GM12891 (cell line): ENCODE measurements around the gene COTL1.

ENCODE experiments used
- POLR2A ChIP-seq: IDR thresholded peaks from 2 replicates; pipeline ENCODE4 v1.6.1; 2011; ENCODE audit warnings: low read depth, low read length, control low read depth
- POLR2AphosphoS5 ChIP-seq: IDR thresholded peaks from 2 replicates; pipeline ENCODE4 v1.6.1; 2011; ENCODE audit warnings: low read depth, low read length, control low read depth
- SPI1 ChIP-seq: IDR thresholded peaks from 2 replicates; pipeline ENCODE4 v1.6.1; 2011; ENCODE audit warnings: low read depth, low read length, control low read depth

DNA sequence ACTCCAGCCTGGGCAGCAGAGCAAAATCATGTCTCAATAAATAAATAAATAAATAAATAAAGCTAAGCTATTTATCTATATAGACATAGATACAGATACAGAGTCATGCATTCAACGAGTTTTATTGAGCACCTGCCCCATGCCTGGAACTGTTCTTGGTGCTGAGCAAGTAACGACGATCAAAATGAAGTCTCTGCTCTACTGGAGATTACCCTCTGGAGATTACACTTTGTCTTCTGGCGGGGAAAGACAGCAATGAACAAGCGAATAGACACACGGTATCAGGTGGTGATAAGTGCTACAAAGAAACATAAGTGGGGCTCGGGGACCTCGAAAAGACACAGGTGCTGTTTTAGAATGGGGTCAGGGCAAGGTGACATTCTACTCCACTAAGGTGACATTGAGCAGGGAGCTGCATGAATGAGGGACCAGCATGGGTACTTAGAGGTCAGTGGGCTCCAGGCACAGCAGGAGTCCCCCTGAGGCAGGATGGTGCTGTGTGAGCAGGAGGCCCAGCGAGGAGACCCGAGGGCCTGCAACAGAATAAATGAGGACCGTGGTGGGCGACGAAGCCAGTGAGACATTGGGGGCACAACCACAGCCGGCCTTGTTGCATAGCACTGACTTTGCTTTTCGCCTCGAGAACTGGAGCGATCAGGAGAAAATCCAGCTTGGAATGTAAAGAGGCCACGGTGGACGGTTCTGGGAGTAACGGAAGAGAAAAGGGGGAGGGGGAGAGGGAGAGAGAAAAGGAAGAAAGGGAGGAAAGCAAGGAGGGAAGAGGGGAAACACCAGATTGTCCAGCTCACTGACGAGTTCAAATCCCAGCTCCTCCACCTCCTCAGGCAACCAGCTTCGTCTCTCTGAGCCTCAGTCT, 71.0 kb downstream of the COTL1 start:
- TF ChIP-seq POLR2A (no peak), POLR2AphosphoS5 (no peak), SPI1 (no peak)
